HG03280 (cell line): ENCODE results near the gene DTNB.
A peak's percentile ranks its signal among the peaks of the same experiment; 100 is the strongest.

Experiments
- ATAC-seq: cut with Tn5 transposase; IDR thresholded peaks from one replicate; pipeline ENCODE4 v1.9.1; 2021; ENCODE audit warnings: mild to moderate bottlenecking, moderate library complexity; ENCODE audit not compliant: unreplicated experiment

The DTNB gene

GRCh38 chr2:25355270-25355669 is 318.1 kb downstream of the DTNB start:
- no peak for ATAC-seq

DNA sequence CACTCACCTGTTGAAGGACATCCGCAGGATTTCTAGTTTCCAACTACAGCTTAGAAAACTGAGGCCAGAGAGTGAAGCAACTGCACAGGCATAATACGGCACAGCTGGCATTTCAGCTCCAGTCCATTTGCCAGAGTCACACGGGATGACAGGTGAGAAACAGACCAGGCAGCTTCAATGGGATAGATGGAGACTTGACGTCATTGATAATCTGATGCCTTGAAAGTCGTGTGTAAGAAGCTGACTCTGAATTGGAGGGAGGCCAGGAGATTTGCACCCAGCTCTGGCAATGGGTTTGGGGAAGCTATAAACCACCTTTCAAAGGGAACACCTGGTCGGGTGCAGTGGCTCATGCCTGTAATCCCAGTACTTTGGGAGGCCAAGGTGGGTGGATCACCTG is 319.3 kb downstream of the DTNB start:
- no peak for ATAC-seq

DNA sequence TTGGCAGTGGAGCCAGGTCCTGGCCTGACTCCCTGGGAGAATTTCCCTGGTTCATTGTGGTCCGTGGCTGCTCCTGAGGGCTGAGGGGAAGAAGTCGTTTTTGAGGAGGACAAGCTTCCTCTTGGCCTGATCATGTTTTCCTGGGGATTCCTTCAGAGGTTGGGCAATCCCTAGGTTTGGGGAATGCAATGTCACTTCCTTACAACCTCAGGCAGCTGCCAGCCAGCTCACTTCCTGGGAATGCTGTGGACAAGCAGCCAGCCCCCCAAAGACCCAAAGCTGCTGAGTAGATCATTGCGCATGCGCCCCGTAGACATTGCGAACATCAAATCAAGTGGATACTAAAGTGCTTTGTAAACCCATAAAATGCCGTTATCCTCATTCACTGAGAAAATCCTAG is 324.0 kb downstream of the DTNB start:
- no peak for ATAC-seq

- no peak for ATAC-seq
Measured at GRCh38 chr2:25347846-25348245, 325.5 kb downstream of the DTNB start.

DNA sequence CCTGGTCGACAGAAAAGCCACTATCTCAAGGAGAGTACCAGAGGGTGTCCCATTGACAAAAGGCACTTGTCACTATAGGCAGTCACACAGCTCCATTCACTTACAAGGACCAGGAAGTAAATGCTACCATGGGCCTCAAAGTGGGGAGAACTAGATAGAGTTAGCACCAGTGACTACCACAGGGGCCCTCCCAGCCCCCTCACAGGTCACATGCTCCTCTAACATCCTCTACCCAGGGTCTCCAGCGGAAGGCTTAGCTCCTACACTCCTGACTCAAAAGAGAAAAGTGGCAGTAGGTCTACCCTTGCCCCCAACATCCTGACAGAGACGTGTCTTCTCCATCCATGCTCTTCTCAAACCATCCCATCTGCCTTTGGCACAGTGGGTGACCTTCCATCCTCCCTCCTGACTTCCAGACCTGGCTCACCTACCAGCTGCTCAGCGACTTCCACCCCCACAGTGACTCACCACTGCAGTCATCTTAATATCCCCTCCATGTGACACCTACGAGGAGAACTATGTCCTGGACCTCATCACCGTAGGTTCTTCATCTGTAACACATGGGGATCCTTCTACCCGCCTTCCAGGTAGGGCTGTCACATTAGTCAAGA is 326.1 kb downstream of the DTNB start:
- ATAC-seq = no peak

GRCh38 chr2:25343187-25343825 is 330.1 kb downstream of the DTNB start:
- no peak for ATAC-seq

GRCh38 chr2:25342372-25343186 is 330.8 kb downstream of the DTNB start:
- peak; percentile 79 for ATAC-seq

GRCh38 chr2:25341753-25342371 is 331.5 kb downstream of the DTNB start, which contains the start of gene DNMT3A:
DNMT3A (minus strand) TSS chr2:25341925; CDS start chr2:25313984, 27,941 bp downstream.
- ATAC-seq = peak; percentile 37

GRCh38 chr2:25341011-25341727 is 332.2 kb downstream of the DTNB start:
- ATAC-seq = peak; percentile 25

DNA sequence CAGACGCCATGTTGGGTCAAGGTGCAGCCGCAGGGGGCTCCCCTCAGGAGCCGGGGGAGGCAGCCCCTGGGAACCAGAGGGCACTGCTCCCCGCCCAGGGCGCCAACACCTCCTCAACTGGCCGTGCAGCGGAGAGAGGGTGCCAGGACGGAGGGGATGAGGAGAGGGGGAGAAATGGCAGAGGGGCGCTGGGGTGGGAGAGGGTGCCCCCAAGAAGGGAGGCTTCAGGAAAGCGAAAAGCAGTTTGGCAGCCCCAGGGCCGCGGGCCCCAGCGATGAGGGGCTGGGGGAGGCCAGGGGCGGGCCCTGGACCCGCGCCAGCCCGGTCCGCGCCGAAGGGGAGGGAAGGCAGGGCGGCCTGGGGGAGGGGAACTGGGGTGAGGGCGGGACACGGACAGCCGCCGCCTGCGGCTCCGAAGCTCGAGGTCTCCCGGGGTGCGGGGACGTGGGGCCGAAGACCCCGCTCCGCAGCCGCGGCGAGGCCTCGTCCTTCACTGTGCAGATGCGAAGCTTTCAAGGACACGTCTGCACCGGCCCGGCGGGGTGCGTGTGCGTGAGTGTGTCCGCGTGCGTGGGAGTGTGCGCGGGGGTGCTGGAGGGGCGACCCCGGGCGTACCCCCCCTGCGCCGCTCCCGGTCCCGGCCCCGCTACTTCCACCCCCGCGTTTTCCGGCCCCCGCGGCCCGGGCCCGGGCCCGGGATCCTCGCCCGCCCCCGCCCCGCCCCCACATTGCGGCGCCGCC is 333.0 kb downstream of the DTNB start:
- no peak for ATAC-seq

GRCh38 chr2:25339791-25340180 is 333.6 kb downstream of the DTNB start:
- no peak for ATAC-seq

- no peak for ATAC-seq
Measured at GRCh38 chr2:25339211-25339674, 334.1 kb downstream of the DTNB start.

- ATAC-seq = no peak
Measured at GRCh38 chr2:25338401-25338800, 335.0 kb downstream of the DTNB start.

DNA sequence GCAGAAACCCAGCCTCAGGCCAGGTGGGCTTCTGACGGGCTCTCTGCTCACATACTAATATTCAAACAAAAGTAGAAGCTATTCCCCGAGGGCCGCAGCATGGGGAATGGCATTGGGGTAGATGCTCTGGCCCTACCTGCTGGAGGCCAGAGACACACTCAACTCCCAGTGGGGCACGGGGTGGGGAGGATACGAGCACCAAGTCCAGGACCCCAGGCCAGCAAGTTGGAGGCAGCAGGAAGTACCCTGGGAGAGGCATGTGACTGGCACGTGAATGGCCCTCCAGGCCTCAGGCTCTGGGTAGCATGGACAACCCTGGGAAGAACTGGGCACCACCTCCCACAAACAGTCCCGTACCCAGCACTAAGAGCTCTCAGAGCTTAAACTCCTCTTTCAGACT is 335.5 kb downstream of the DTNB start:
- ATAC-seq = no peak

DNA sequence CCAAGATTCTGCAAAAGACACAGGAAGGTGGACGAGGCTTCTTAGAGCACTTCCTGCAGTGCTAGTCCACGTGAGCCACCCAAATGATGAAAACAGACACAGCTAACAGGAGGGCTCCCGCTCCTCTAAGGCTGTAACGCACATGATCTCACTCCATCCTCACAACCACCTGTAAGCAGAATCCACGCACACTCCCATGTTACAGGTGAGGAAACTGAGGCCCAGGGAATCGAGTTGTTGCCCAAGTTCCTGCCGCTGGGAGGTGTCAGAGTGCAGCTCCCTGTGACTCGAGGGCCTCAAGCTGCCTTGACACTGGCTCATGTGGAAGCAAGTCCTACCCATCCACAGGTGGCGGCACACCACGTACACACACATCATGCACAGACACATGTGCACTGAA is 336.1 kb downstream of the DTNB start:
- no peak for ATAC-seq

- ATAC-seq = no peak
Measured at GRCh38 chr2:25336383-25336841, 337.0 kb downstream of the DTNB start.

GRCh38 chr2:25335971-25336370 is 337.4 kb downstream of the DTNB start:
- no peak for ATAC-seq

GRCh38 chr2:25335204-25335603 is 338.2 kb downstream of the DTNB start:
- no peak for ATAC-seq

DNA sequence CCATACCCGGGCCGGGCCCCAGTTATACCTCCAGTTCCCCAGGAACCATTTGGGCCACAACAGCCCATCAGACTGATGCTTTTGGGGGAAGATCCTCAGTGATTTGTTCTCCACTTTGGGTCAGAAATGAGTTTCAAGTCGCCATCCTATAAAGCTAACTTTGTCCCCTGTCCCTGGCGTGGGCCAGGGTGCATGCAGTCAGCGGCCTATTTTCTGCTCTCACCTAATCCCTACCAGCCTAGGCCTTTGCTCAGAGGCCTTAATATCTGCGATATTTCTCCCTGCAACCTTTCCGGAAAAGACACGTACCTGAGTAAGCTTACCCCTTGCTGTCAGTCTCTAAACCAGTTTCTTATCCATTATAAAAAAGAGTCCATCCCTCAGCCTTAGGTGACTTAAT is 338.9 kb downstream of the DTNB start:
- ATAC-seq = no peak

DNA sequence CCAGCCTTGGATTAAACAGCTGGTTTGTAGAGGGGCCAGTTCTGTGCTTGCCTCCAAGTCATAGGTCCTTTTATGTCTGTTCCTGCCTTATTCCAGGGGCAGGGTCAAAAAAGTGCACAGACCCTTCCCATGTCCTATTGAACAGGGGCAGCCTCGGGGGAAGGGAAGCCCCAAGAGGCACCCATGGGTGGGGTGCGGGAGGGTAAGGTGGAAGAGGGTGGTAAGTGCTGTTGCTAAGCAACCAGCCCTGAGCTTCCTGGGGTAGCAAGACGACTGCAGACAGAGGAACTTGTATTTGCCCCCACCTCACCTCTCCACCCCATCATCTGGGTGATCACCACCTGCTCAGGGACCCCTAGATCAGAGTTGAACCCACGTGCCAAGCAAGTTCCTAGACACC is 339.4 kb downstream of the DTNB start:
- ATAC-seq = no peak
